ENCODE results near the gene TPM4.

DNA sequence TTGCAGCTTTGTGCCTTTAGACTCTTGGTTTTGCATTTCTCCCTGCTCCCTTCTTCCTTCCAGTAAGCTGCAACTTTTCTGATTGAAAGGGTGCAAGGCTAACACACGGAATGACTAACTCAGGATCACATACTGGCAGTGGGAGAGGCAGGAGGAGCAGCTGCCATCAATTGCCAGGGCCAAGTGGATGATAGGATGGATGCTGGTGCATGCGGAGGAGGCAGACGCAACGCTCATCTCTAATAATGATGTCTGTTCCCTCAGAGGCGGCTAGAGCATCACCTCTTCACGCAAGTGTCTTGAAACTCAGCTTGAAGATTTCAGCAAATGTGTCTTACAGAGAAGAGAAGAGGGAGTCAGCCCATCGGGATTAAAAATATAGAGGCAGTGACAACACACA is 49.5 kb upstream of the TPM4 start:
- TF ChIP-seq CTCF (IDR thresholded peaks at IDR 0.05) (no peak), POLR2A (IDR thresholded peaks at IDR 0.05) (no peak)
